Measurements from ENCODE around the gene ABCC4. TPM values are rescaled to one million over a fixed set of nuclear protein-coding genes. Genes with fewer than 3 reads are reported as not detected.

ABCC4 gene
- total RNA-seq, 4 donors from 2014 or later = 2.5 to 12.6 (median 6.0) TPM

GRCh38 chr13:95039415-95039814, 261.8 kb downstream of the ABCC4 start:
- 84 to 90% methylated on average over 2 of the region's 2 CpGs for WGBS, 2 donors
- TF ChIP-seq POLR2A (IDR thresholded peaks at IDR 0.05) (no peak), CTCF (IDR thresholded peaks at IDR 0.05) (no peak)
- intact Hi-C loops (cut with DNase I) = no loop called here
- no peak for DNase-seq
- H3K36me3 ChIP-seq = peaks cover 0 to 43% (median 0%) of the 10 kb centered on the region in 3 donors
- H3K27ac ChIP-seq = no peak overlapping the region
- no peak overlapping the region for H3K4me3 ChIP-seq
- H3K4me1 ChIP-seq = no peaks in the 10 kb centered on the region
- H3K9me3 ChIP-seq = no peaks in the 10 kb centered on the region
- no peaks in the 10 kb centered on the region for H3K27me3 ChIP-seq

- Histone ChIP-seq H3K36me3 (peaks cover 0 to 48% (median 0%) of the 10 kb centered on the region in 3 donors), H3K4me1 (no peaks in the 10 kb centered on the region), H3K9me3 (no peaks in the 10 kb centered on the region), H3K27me3 (no peaks in the 10 kb centered on the region), H3K27ac (no peak overlapping the region), H3K4me3 (no peak overlapping the region)
- TF ChIP-seq CTCF (IDR thresholded peaks at IDR 0.05) (no peak), POLR2A (IDR thresholded peaks at IDR 0.05) (no peak)
- intact Hi-C loops (cut with DNase I) = no loop called here
- WGBS, 2 donors = 100% methylated on average over 1 of the region's 1 CpG
- DNase-seq = no peak
These were observed 262.3 kb downstream of the ABCC4 start for GRCh38 chr13:95038949-95039348.

GRCh38 chr13:95035311-95036109, 265.7 kb downstream of the ABCC4 start:
- peaks cover 0 to 23% (median 0%) of the 10 kb centered on the region in 3 donors for H3K36me3 ChIP-seq
- WGBS, 2 donors = 89 to 90% methylated on average over 7 of the region's 7 CpGs
- no peak for DNase-seq
- no peak overlapping the region for H3K4me3 ChIP-seq
- no peaks in the 10 kb centered on the region for H3K27me3 ChIP-seq
- H3K4me1 ChIP-seq = peaks cover 0 to 12% (median 0%) of the 10 kb centered on the region in 3 donors
- TF ChIP-seq POLR2A (IDR thresholded peaks at IDR 0.05) (no peak), CTCF (IDR thresholded peaks at IDR 0.05) (no peak)
- no peak overlapping the region for H3K27ac ChIP-seq
- H3K9me3 ChIP-seq = no peaks in the 10 kb centered on the region
- intact Hi-C loops (cut with DNase I) = no loop called here

GRCh38 chr13:95033890-95034289, 267.4 kb downstream of the ABCC4 start:
- intact Hi-C loops (cut with DNase I) = no loop called here
- WGBS, 2 donors = 20 to 50% methylated on average over 1 of the region's 1 CpG

More at GRCh38 chr13:95033890-95034289, 267.4 kb downstream of the ABCC4 start:
- Histone ChIP-seq H3K4me3 (no peak overlapping the region), H3K4me1 (peaks cover 0 to 16% (median 0%) of the 10 kb centered on the region in 3 donors), H3K9me3 (no peaks in the 10 kb centered on the region), H3K36me3 (peaks cover 0 to 13% (median 0%) of the 10 kb centered on the region in 3 donors), H3K27me3 (no peaks in the 10 kb centered on the region), H3K27ac (no peak overlapping the region)
- TF ChIP-seq CTCF (IDR thresholded peaks at IDR 0.05) = no peak
- TF ChIP-seq POLR2A (IDR thresholded peaks at IDR 0.05) = no peak
- DNase-seq = no peak
